Measurements from ENCODE around the gene ABCC2. TPM values are rescaled to one million over a fixed set of nuclear protein-coding genes. Genes with fewer than 3 reads are reported as not detected.

ABCC2 gene
- polyA plus RNA-seq, 1 donor (not counting 4 experiments of a cell fraction or from before 2014, with no cell fraction given): 2.5 TPM

- Histone ChIP-seq H3K9ac (ENCODE audit: control insufficient read depth, extremely low read depth, insufficient read depth, low read length) (no peak overlapping the region), H3K4me1 (ENCODE audit: control insufficient read depth, extremely low read depth, insufficient read depth, low read length) (no peaks in the 10 kb centered on the region), H3K4me2 (ENCODE audit: control insufficient read depth, extremely low read depth, insufficient read depth, low read depth, low read length) (no peak overlapping the region), H3K27ac (ENCODE audit: control insufficient read depth, insufficient read depth, low read length) (no peak overlapping the region), H3K9me3 (ENCODE audit: control insufficient read depth, low read depth, low read length) (no peaks in the 10 kb centered on the region), H3K9me1 (ENCODE audit: control insufficient read depth, extremely low read depth, insufficient read depth, low read length) (no peaks in the 10 kb centered on the region), H3K27me3 (ENCODE audit: control insufficient read depth, extremely low read depth, insufficient read depth, low read length) (no peaks in the 10 kb centered on the region), H2AFZ (ENCODE audit: control insufficient read depth, low read length) (no peak overlapping the region), H3K79me2 (ENCODE audit: control insufficient read depth, insufficient read depth, low read length) (no peaks in the 10 kb centered on the region), H4K20me1 (ENCODE audit: control insufficient read depth, extremely low read depth, insufficient read depth, low read length) (no peaks in the 10 kb centered on the region), H3K36me3 (ENCODE audit: control insufficient read depth in 2 of 2, extremely low read depth in 1 of 2, insufficient read depth in 2 of 2, low read length in 2 of 2) (peaks cover 19 to 28% of the 10 kb centered on the region in 2 experiments), H3K4me3 (ENCODE audit: control insufficient read depth in 2 of 3, extremely low read depth in 1 of 3, insufficient read depth in 2 of 3, low read depth in 1 of 3, low read length in 3 of 3) (no peak overlapping the region)
- DNase-seq (ENCODE audit: low read depth, low spot score): no peak
- FAIRE-seq: no peak
- TF ChIP-seq, protein P1, sequence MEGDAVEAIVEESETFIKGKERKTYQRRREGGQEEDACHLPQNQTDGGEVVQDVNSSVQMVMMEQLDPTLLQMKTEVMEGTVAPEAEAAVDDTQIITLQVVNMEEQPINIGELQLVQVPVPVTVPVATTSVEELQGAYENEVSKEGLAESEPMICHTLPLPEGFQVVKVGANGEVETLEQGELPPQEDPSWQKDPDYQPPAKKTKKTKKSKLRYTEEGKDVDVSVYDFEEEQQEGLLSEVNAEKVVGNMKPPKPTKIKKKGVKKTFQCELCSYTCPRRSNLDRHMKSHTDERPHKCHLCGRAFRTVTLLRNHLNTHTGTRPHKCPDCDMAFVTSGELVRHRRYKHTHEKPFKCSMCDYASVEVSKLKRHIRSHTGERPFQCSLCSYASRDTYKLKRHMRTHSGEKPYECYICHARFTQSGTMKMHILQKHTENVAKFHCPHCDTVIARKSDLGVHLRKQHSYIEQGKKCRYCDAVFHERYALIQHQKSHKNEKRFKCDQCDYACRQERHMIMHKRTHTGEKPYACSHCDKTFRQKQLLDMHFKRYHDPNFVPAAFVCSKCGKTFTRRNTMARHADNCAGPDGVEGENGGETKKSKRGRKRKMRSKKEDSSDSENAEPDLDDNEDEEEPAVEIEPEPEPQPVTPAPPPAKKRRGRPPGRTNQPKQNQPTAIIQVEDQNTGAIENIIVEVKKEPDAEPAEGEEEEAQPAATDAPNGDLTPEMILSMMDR (optimal IDR thresholded peaks at IDR 0.05 in 1 of 3, IDR thresholded peaks at IDR 0.05 in 1 of 3, conservative IDR thresholded peaks at IDR 0.05 in 1 of 3; ENCODE audit: extremely low read depth in 1 of 3, insufficient read depth in 2 of 3, low read length in 3 of 3): no peak
- no peak for TF ChIP-seq EZH2 (IDR thresholded peaks at IDR 0.05; ENCODE audit: low read length)
- dilution Hi-C loops (cut with MboI; ENCODE audit: extremely low pct_ligation_motif_present, low sequenced_read_pairs): no loop called here
Measured at GRCh38 chr10:99874341-99875085, 92.1 kb downstream of the ABCC2 start.

- Histone ChIP-seq H4K20me1 (ENCODE audit: control insufficient read depth, extremely low read depth, insufficient read depth, low read length) (no peaks in the 10 kb centered on the region), H3K9me1 (ENCODE audit: control insufficient read depth, extremely low read depth, insufficient read depth, low read length) (no peaks in the 10 kb centered on the region), H3K27me3 (ENCODE audit: control insufficient read depth, extremely low read depth, insufficient read depth, low read length) (no peaks in the 10 kb centered on the region), H3K9ac (ENCODE audit: control insufficient read depth, extremely low read depth, insufficient read depth, low read length) (no peak overlapping the region), H3K4me3 (ENCODE audit: control insufficient read depth in 2 of 3, extremely low read depth in 1 of 3, insufficient read depth in 2 of 3, low read depth in 1 of 3, low read length in 3 of 3) (no peak overlapping the region), H3K79me2 (ENCODE audit: control insufficient read depth, insufficient read depth, low read length) (peaks cover 2% of the 10 kb centered on the region), H3K4me1 (ENCODE audit: control insufficient read depth, extremely low read depth, insufficient read depth, low read length) (no peaks in the 10 kb centered on the region), H3K27ac (ENCODE audit: control insufficient read depth, insufficient read depth, low read length) (no peak overlapping the region), H3K4me2 (ENCODE audit: control insufficient read depth, extremely low read depth, insufficient read depth, low read depth, low read length) (no peak overlapping the region), H3K36me3 (ENCODE audit: control insufficient read depth in 2 of 2, extremely low read depth in 1 of 2, insufficient read depth in 2 of 2, low read length in 2 of 2) (peaks cover 20 to 37% of the 10 kb centered on the region in 2 experiments), H3K9me3 (ENCODE audit: control insufficient read depth, low read depth, low read length) (no peaks in the 10 kb centered on the region), H2AFZ (ENCODE audit: control insufficient read depth, low read length) (no peak overlapping the region)
- FAIRE-seq (no peak), DNase-seq (ENCODE audit: low read depth, low spot score) (no peak)
- TF ChIP-seq, protein P1 (optimal IDR thresholded peaks at IDR 0.05 in 1 of 3, IDR thresholded peaks at IDR 0.05 in 1 of 3, conservative IDR thresholded peaks at IDR 0.05 in 1 of 3; ENCODE audit: extremely low read depth in 1 of 3, insufficient read depth in 2 of 3, low read length in 3 of 3): no peak
- dilution Hi-C loops (cut with MboI; ENCODE audit: extremely low pct_ligation_motif_present, low sequenced_read_pairs): no loop called here
Measured at GRCh38 chr10:99875473-99875872, 93.0 kb downstream of the ABCC2 start.

Data from keratinocyte (primary cell).